Uterus (tissue), 4 donors: ENCODE results near the gene FADD. TPM values are rescaled to one million over a fixed set of nuclear protein-coding genes. Genes with fewer than 3 reads are reported as not detected.

Source experiments
- DNase-seq, 2 donors: peaks; one replicate each; pipeline ENCODE4 v3.0.0-alpha.2; 2019 to 2020
- H3K27ac ChIP-seq, 2 donors: fragments of 200-600 bp; sonication (generic); 1 replicate in 1 of 2; 2 replicates in 1 of 2; pipeline ENCODE4 v1.5.1; 2016 to 2018
- H3K27me3 ChIP-seq, 2 donors: fragments of 200-600 bp; sonication (generic); one replicate each; pipeline ENCODE4 v1.5.1; 2018 to 2019; ENCODE audit warnings: control low read depth in 1 of 2
- H3K36me3 ChIP-seq, 2 donors: fragments of 200-600 bp; sonication (generic); one replicate each; pipeline ENCODE4 v1.5.1; 2019; ENCODE audit warnings: control low read depth in 1 of 2
- H3K4me1 ChIP-seq, 2 donors: fragments of 200-600 bp; sonication (generic); one replicate each; pipeline ENCODE4 v1.5.1; 2018 to 2019; ENCODE audit warnings: control low read depth in 1 of 2
- H3K4me3 ChIP-seq, 2 donors: fragments of 200-600 bp; sonication (generic); 1 replicate in 1 of 2; 2 replicates in 1 of 2; pipeline ENCODE4 v1.5.1; 2018 to 2019; ENCODE audit warnings: mild to moderate bottlenecking in 1 of 2
- H3K9me3 ChIP-seq, 2 donors: fragments of 200-600 bp; sonication (generic); one replicate each; pipeline ENCODE4 v1.5.1; 2019; ENCODE audit warnings: control low read depth in 1 of 2
- CTCF ChIP-seq, 4 experiments: fragments of 200-600 bp in 2 of 4; fragments of 450-650 bp in 2 of 4; sonication (generic) in 2 of 4; IDR thresholded peaks; one replicate each; pipeline ENCODE4 v1.5.1; 2016 to 2019; ENCODE audit warnings: antibody characterized with exemption in 4 of 4, mild to moderate bottlenecking in 2 of 4, moderate library complexity in 1 of 4
- POLR2A ChIP-seq, 2 donors: fragments of 450-650 bp; IDR thresholded peaks; one replicate each; pipeline ENCODE4 v1.6.1; 2016; ENCODE audit warnings: antibody characterized with exemption in 2 of 2, mild to moderate bottlenecking in 1 of 2, moderate library complexity in 1 of 2
- intact Hi-C: fragments of 100-400 bp; cut with DNase I; formaldehyde crosslinking; loops from one replicate; pipeline ENCODE4 v1.15.1; 2023; ENCODE audit warnings: low total_unique reads
- total RNA-seq, 4 donors: library from RNA; depleted of rRNA in 3 of 4; stranded (reverse); fragments of >200 nt in 3 of 4; gene quantifications; one replicate each; pipeline versions ENCODE4 v1.1.0 to v1.2.4, GENCODE V29; 2014 to 2023
- donor health status: DM: yes; HTN: yes; CAD: no.

Gene FADD
- total RNA-seq, 4 donors from 2014 or later = 11.5 to 34.6 (median 19.2) TPM

- Histone ChIP-seq H3K36me3 (no peaks in the 10 kb centered on the region), H3K27me3 (no peaks in the 10 kb centered on the region), H3K4me1 (no peaks in the 10 kb centered on the region), H3K9me3 (no peaks in the 10 kb centered on the region), H3K27ac (no peak overlapping the region), H3K4me3 (no peak overlapping the region)
- TF ChIP-seq CTCF (IDR thresholded peaks at IDR 0.05) (no peak), POLR2A (IDR thresholded peaks at IDR 0.05) (no peak)
- no peak for DNase-seq
- intact Hi-C loops = no loop called here
Observed at GRCh38 chr11:70167120-70167519, 36.0 kb upstream of the FADD start.

GRCh38 chr11:70167723-70168404, 35.2 kb upstream of the FADD start:
- Histone ChIP-seq H3K9me3 (no peaks in the 10 kb centered on the region), H3K27me3 (no peaks in the 10 kb centered on the region), H3K36me3 (no peaks in the 10 kb centered on the region), H3K4me3 (no peak overlapping the region), H3K27ac (no peak overlapping the region), H3K4me1 (no peaks in the 10 kb centered on the region)
- no peak for DNase-seq
- TF ChIP-seq CTCF (IDR thresholded peaks at IDR 0.05) (no peak), POLR2A (IDR thresholded peaks at IDR 0.05) (no peak)
- intact Hi-C loops = no loop called here

GRCh38 chr11:70168405-70168754, 34.7 kb upstream of the FADD start:
- no peaks in the 10 kb centered on the region for H3K36me3 ChIP-seq
- no peaks in the 10 kb centered on the region for H3K27me3 ChIP-seq
- DNase-seq = no peak
- no peaks in the 10 kb centered on the region for H3K4me1 ChIP-seq
- H3K9me3 ChIP-seq = no peaks in the 10 kb centered on the region
- H3K27ac ChIP-seq = no peak overlapping the region
- H3K4me3 ChIP-seq = no peak overlapping the region
- TF ChIP-seq CTCF (IDR thresholded peaks at IDR 0.05) (no peak), POLR2A (IDR thresholded peaks at IDR 0.05) (no peak)
- intact Hi-C loops = no loop called here

- Histone ChIP-seq H3K27me3 (no peaks in the 10 kb centered on the region), H3K27ac (no peak overlapping the region), H3K9me3 (no peaks in the 10 kb centered on the region), H3K4me1 (no peaks in the 10 kb centered on the region), H3K36me3 (no peaks in the 10 kb centered on the region), H3K4me3 (no peak overlapping the region)
- DNase-seq = no peak
- no peak for TF ChIP-seq CTCF (IDR thresholded peaks at IDR 0.05)
- no peak for TF ChIP-seq POLR2A (IDR thresholded peaks at IDR 0.05)
- intact Hi-C loops = no loop called here
Observed at GRCh38 chr11:70169127-70169526, 34.0 kb upstream of the FADD start.

GRCh38 chr11:70169632-70170031, 33.5 kb upstream of the FADD start:
- H3K36me3 ChIP-seq = no peaks in the 10 kb centered on the region
- no peaks in the 10 kb centered on the region for H3K27me3 ChIP-seq
- no peak for DNase-seq
- intact Hi-C loops = no loop called here
- no peaks in the 10 kb centered on the region for H3K4me1 ChIP-seq
- H3K4me3 ChIP-seq = no peak overlapping the region
- no peak overlapping the region for H3K27ac ChIP-seq
- TF ChIP-seq CTCF (IDR thresholded peaks at IDR 0.05) = no peak
- no peak for TF ChIP-seq POLR2A (IDR thresholded peaks at IDR 0.05)
- H3K9me3 ChIP-seq = no peaks in the 10 kb centered on the region
